B cell (primary cell): Measurements from ENCODE around the gene TENM4. TPM values are rescaled to one million over a fixed set of nuclear protein-coding genes. Genes with fewer than 3 reads are reported as not detected.

Experiments used
- ATAC-seq: fragments of 200-7000 bp; cut with Tn5 transposase; one replicate; pipeline ENCODE4 v1.10.0; 2021; ENCODE audit warnings: low read depth, mild to moderate bottlenecking, moderate number of reproducible peaks, moderate library complexity
- CTCF ChIA-PET: fragments of 350-600 bp; sonication (Branson Sonifier 250); formaldehyde crosslinking; loops from one replicate; lab custom pipeline; 2021; ENCODE audit warnings: antibody characterized with exemption, inconsistent platforms; lab: Charles Lee
- POLR2A ChIA-PET: fragments of 350-600 bp; sonication (Branson Sonifier 250); formaldehyde crosslinking; loops from one replicate; lab custom pipeline; 2021; ENCODE audit warnings: antibody characterized with exemption; lab: Charles Lee
- DNase-seq: peaks from one replicate; pipeline ENCODE4 v3.0.0; 2013
- H2AFZ ChIP-seq: 2 replicates; pipeline ENCODE4 v1.6.1; 2012; ENCODE audit warnings: mild to moderate bottlenecking, low read depth, low read length; ENCODE audit not compliant: insufficient read depth, poor library complexity, severe bottlenecking
- H3K27ac ChIP-seq, 2 donors: 1 replicate in 1 of 2; 2 replicates in 1 of 2; pipeline ENCODE4 v1.5.1; 2012 to 2013; ENCODE audit warnings: low read length in 2 of 2, mild to moderate bottlenecking in 2 of 2, moderate library complexity in 1 of 2
- H3K27me3 ChIP-seq, 4 experiments: fragments of 200-600 bp in 1 of 4; sonication (generic) in 1 of 4; replicated peaks in 1 of 4; 1 replicate in 2 of 4; 2 replicates in 2 of 4; pipeline versions ENCODE4 v1.6.1 to v1.7.0; 2013 to 2016; ENCODE audit warnings: low read length in 3 of 4, mild to moderate bottlenecking in 2 of 4, mixed read lengths in 1 of 4, moderate library complexity in 1 of 4; ENCODE audit not compliant: insufficient read depth in 4 of 4, control insufficient read depth in 3 of 4; ENCODE audit errors: control extremely low read depth in 1 of 4
- H3K36me3 ChIP-seq, 2 experiments: replicated peaks in 1 of 2; 1 replicate in 1 of 2; 2 replicates in 1 of 2; pipeline versions ENCODE4 v1.6.1 to v1.7.1; 2013; ENCODE audit warnings: low read length in 1 of 2; ENCODE audit not compliant: insufficient read depth in 2 of 2, control insufficient read depth in 1 of 2; ENCODE audit errors: control extremely low read depth in 1 of 2, extremely low read depth in 1 of 2
- H3K4me1 ChIP-seq, 2 donors: fragments of 200-600 bp in 1 of 2; sonication (generic) in 1 of 2; 1 replicate in 1 of 2; 2 replicates in 1 of 2; pipeline versions ENCODE4 v1.5.1 to v1.6.1; 2013 to 2017; ENCODE audit warnings: low read length in 2 of 2; ENCODE audit not compliant: control insufficient read depth in 2 of 2, insufficient read depth in 2 of 2
- H3K4me2 ChIP-seq: replicated peaks from 2 replicates; pipeline ENCODE3; 2012; ENCODE audit warnings: mild to moderate bottlenecking, low read depth, low read length; ENCODE audit not compliant: poor library complexity, severe bottlenecking
- H3K4me3 ChIP-seq, 5 experiments: fragments of 200-600 bp in 1 of 5; sonication (generic) in 1 of 5; 1 replicate in 3 of 5; 2 replicates in 2 of 5; pipeline versions ENCODE4 v1.5.1 to v1.7.0; 2011 to 2016; ENCODE audit warnings: low read length in 4 of 5, mild to moderate bottlenecking in 4 of 5, low read depth in 2 of 5, control low read depth in 1 of 5, moderate library complexity in 1 of 5; ENCODE audit not compliant: insufficient read depth in 1 of 5; ENCODE audit errors: control extremely low read depth in 1 of 5, extremely low read depth in 1 of 5
- H3K79me2 ChIP-seq: fragments of 200-600 bp; sonication (generic); one replicate; pipeline ENCODE4 v1.6.0; 2016; ENCODE audit warnings: low read length; ENCODE audit not compliant: control insufficient read depth, insufficient read depth
- H3K9ac ChIP-seq: fragments of 200-600 bp; sonication (generic); 2 replicates; pipeline ENCODE4 v1.6.1; 2017; ENCODE audit warnings: mild to moderate bottlenecking, low read length, moderate library complexity
- H3K9me3 ChIP-seq, 3 donors: one replicate each; pipeline versions ENCODE4 v1.6.1 to v1.7.1; 2013; ENCODE audit warnings: low read length in 2 of 3; ENCODE audit not compliant: control insufficient read depth in 2 of 3, insufficient read depth in 1 of 3; ENCODE audit errors: control extremely low read depth in 1 of 3
- H4K20me1 ChIP-seq: 2 replicates; pipeline ENCODE4 v1.6.0; 2012; ENCODE audit warnings: mild to moderate bottlenecking, low read length; ENCODE audit not compliant: insufficient read depth, control insufficient read depth, poor library complexity, severe bottlenecking
- H3K27ac Mint-ChIP-seq: one replicate; pipeline ENCODE4 v1.8.0; 2021; ENCODE audit warnings: mixed read lengths
- H3K27me3 Mint-ChIP-seq: one replicate; pipeline ENCODE4 v1.8.0; 2021; ENCODE audit warnings: mixed read lengths
- H3K4me1 Mint-ChIP-seq: one replicate; pipeline ENCODE4 v1.8.0; 2021; ENCODE audit warnings: mixed read lengths
- H3K4me3 Mint-ChIP-seq: one replicate; pipeline ENCODE4 v1.8.0; 2021; ENCODE audit warnings: mixed read lengths
- H3K9me3 Mint-ChIP-seq: one replicate; pipeline ENCODE4 v1.8.0; 2022; ENCODE audit warnings: mixed read lengths; ENCODE audit not compliant: insufficient read depth
- CTCF ChIP-seq: fragments of 200-600 bp; IDR thresholded peaks from one replicate; pipeline ENCODE4 v1.8.0; 2022; ENCODE audit warnings: antibody characterized with exemption, mild to moderate bottlenecking
- EZH2 ChIP-seq: IDR thresholded peaks from 2 replicates; pipeline ENCODE4 v1.6.1; 2012; ENCODE audit warnings: borderline replicate concordance, low read depth, mild to moderate bottlenecking, moderate library complexity, low read length; ENCODE audit not compliant: insufficient read depth, poor library complexity, severe bottlenecking
- WGBS: methylation state at CpG from one replicate; pipeline ENCODE4 v1.1.5; 2013; ENCODE audit warnings: missing lambda C conversion rate; ENCODE audit not compliant: insufficient coverage; 5-methylcytosine and 5-hydroxymethylcytosine counted together
- intact Hi-C: fragments of 100-400 bp; cut with micrococcal nuclease; formaldehyde crosslinking; loops from one replicate; pipeline ENCODE4 v1.10.0; 2022
- polyA plus RNA-seq: library from polyadenylated mRNA; depleted of rRNA; stranded (reverse); fragments of >200 nt; gene quantifications from 2 replicates; pipeline ENCODE4 v1.2.3, GENCODE V29; 2012
- total RNA-seq, 2 donors: library from RNA; stranded (reverse); fragments of 120-200 nt in 1 of 2; gene quantifications; 1 replicate in 1 of 2; 2 replicates in 1 of 2; pipeline versions ENCODE4 v1.2.3 to v1.2.4, GENCODE V29; 2013 to 2022

The TENM4 gene
- total and polyA plus RNA-seq, 2 donors (not counting 1 experiment from before 2014, with no cell fraction given), result 0.09 to 5.7 TPM

- no peak overlapping the region for H2AFZ ChIP-seq
- Mint-ChIP-seq H3K9me3 (no peaks in the 10 kb centered on the region), H3K27ac (no peak overlapping the region), H3K4me3 (no peak overlapping the region), H3K27me3 (peaks cover 16% of the 10 kb centered on the region), H3K4me1 (no peaks in the 10 kb centered on the region)
- H3K9me3 ChIP-seq, result no peaks in the 10 kb centered on the region
- ChIA-PET CTCF (no interaction called here), POLR2A (no interaction called here)
- WGBS, result 57% methylated on average over 2 of the region's 4 CpGs
- H3K36me3 ChIP-seq, result no peaks in the 10 kb centered on the region
- TF ChIP-seq EZH2 (no peak), CTCF (no peak)
- H3K27me3 ChIP-seq, result no peaks in the 10 kb centered on the region
- no peak overlapping the region for H3K4me3 ChIP-seq
- no peaks in the 10 kb centered on the region for H4K20me1 ChIP-seq
- intact Hi-C loops, result no loop called here
- H3K79me2 ChIP-seq, result no peaks in the 10 kb centered on the region
- H3K4me2 ChIP-seq, result no peak overlapping the region
- ATAC-seq (no peak), DNase-seq (no peak)
- no peak overlapping the region for H3K9ac ChIP-seq
- no peak overlapping the region for H3K27ac ChIP-seq
- no peaks in the 10 kb centered on the region for H3K4me1 ChIP-seq
Observed at GRCh38 chr11:78868563-78868962, 572.3 kb downstream of the TENM4 start.

- Histone ChIP-seq H2AFZ (no peak overlapping the region), H4K20me1 (no peaks in the 10 kb centered on the region), H3K4me2 (no peak overlapping the region), H3K27ac (no peak overlapping the region), H3K4me3 (no peak overlapping the region), H3K27me3 (no peaks in the 10 kb centered on the region), H3K36me3 (no peaks in the 10 kb centered on the region), H3K79me2 (no peaks in the 10 kb centered on the region), H3K9me3 (no peaks in the 10 kb centered on the region), H3K4me1 (no peaks in the 10 kb centered on the region), H3K9ac (no peak overlapping the region)
- intact Hi-C loops, result no loop called here
- Mint-ChIP-seq H3K27me3 (peaks cover 9% of the 10 kb centered on the region), H3K9me3 (no peaks in the 10 kb centered on the region), H3K27ac (no peak overlapping the region), H3K4me1 (no peaks in the 10 kb centered on the region), H3K4me3 (no peak overlapping the region)
- no CpG with 5 or more reads among the region's 5 CpGs for WGBS
- POLR2A ChIA-PET, result no interaction called here
- CTCF ChIA-PET, result no interaction called here
- ATAC-seq (no peak), DNase-seq (no peak)
- no peak for TF ChIP-seq EZH2
- TF ChIP-seq CTCF, result no peak
Observed at GRCh38 chr11:78860720-78861422, 580.0 kb downstream of the TENM4 start.
